Body of pancreas (tissue), 4 donors: ENCODE data around the gene SAC3D1. TPM values are rescaled to one million over a fixed set of nuclear protein-coding genes. Genes with fewer than 3 reads are reported as not detected.

Experiments
- ATAC-seq: fragments of 150-250 bp; one replicate; pipeline ENCODE4 v1.9.1; 2016
- DNase-seq, 4 donors: peaks; one replicate each; pipeline ENCODE4 v3.0.0-alpha.2; 2019
- H3K27ac ChIP-seq, 4 donors: fragments of 200-600 bp; sonication (generic); 1 replicate in 3 of 4; 2 replicates in 1 of 4; pipeline versions ENCODE4 v1.5.1 to v1.6.1; 2016 to 2019; ENCODE audit warnings: mild to moderate bottlenecking in 1 of 4, mixed read lengths in 1 of 4, moderate library complexity in 1 of 4
- H3K27me3 ChIP-seq, 2 donors: fragments of 200-600 bp; sonication (generic); one replicate each; pipeline ENCODE4 v1.6.0; 2016; ENCODE audit warnings: mild to moderate bottlenecking in 1 of 2
- H3K36me3 ChIP-seq, 2 donors: fragments of 200-600 bp; sonication (generic); replicated peaks in 1 of 2; 2 replicates each; pipeline ENCODE4 v1.5.1; 2016; ENCODE audit warnings: low read depth in 2 of 2; ENCODE audit not compliant: insufficient read depth in 1 of 2
- H3K4me1 ChIP-seq: fragments of 200-600 bp; sonication (generic); one replicate; pipeline ENCODE4 v1.6.0; 2016
- H3K4me3 ChIP-seq, 2 donors: fragments of 200-600 bp; sonication (generic); 1 replicate in 1 of 2; 2 replicates in 1 of 2; pipeline ENCODE4 v1.5.1; 2016 to 2019
- H3K9me3 ChIP-seq, 3 donors: fragments of 200-600 bp; sonication (generic); 1 replicate in 2 of 3; 2 replicates in 1 of 3; pipeline ENCODE4 v1.5.1; 2016
- POLR2A ChIP-seq, 3 donors: fragments of 450-650 bp; IDR thresholded peaks; one replicate each; pipeline ENCODE4 v1.6.1; 2016; ENCODE audit warnings: antibody characterized with exemption in 3 of 3, mild to moderate bottlenecking in 2 of 3
- WGBS, 2 donors: methylation state at CpG; one replicate each; pipeline ENCODE4 v1.1.5; 2017; 5-methylcytosine and 5-hydroxymethylcytosine counted together
- intact Hi-C: fragments of 100-400 bp; cut with DNase I; formaldehyde crosslinking; loops from one replicate; pipeline ENCODE4 v1.15.1; 2023
- total RNA-seq, 2 donors: library from RNA; depleted of rRNA; stranded (reverse); fragments of >200 nt; gene quantifications; one replicate each; pipeline ENCODE4 v1.1.0, GENCODE V29; 2016
- TF ChIP-seq, protein P1 (sequence below), 7 experiments: fragments of 450-650 bp in 4 of 7; fragments of 200-600 bp in 3 of 7; sonication (generic) in 3 of 7; IDR thresholded peaks; one replicate each; pipeline ENCODE4 v1.5.1; 2016 to 2019; ENCODE audit warnings: antibody characterized with exemption in 7 of 7

SAC3D1 gene
- total RNA-seq, 2 donors from 2014 or later = 5.4 to 30.3 TPM

DNA sequence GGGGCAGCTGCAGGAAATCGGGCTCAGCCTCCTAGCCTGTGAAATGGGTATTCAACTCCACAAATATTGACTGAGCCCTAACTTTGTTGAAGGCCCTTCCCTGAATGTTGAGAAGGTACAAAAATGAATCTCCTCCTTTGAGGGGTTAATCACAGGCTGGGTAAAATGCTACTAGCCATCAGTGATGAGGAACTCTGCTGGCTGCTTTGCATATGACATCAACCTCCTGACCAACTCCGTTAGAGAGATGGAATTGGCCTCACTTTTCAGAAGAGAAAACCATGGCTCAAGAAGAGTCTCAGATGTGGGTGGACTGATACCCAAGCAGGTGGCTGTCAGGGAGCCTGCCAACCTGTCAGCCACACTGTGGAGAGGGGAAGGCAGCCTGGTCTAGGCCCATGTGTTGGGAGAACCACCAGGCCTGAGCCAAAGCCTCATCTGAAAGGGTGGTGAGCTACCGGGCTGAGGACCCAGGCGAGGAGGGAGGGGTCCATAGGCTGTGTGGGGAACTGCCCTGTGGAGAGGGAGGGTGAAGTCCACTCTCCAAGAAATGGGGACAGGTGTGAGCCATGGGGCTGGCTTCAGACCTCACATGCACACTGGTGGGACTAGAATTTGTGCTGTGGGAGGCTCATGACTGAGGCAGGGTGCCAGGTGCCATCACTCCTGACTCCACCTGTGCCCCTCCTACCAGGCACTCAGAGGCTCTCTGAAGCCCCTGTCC, 31.1 kb downstream of the SAC3D1 start:
- intact Hi-C loops = no loop called here
- no peak for DNase-seq
- Histone ChIP-seq H3K27me3 (no peaks in the 10 kb centered on the region), H3K4me3 (no peak overlapping the region), H3K27ac (no peak overlapping the region), H3K36me3 (no peaks in the 10 kb centered on the region), H3K4me1 (no peaks in the 10 kb centered on the region), H3K9me3 (no peaks in the 10 kb centered on the region)
- ATAC-seq = no peak
- no peak for TF ChIP-seq POLR2A (IDR thresholded peaks at IDR 0.05)
- TF ChIP-seq, protein P1, sequence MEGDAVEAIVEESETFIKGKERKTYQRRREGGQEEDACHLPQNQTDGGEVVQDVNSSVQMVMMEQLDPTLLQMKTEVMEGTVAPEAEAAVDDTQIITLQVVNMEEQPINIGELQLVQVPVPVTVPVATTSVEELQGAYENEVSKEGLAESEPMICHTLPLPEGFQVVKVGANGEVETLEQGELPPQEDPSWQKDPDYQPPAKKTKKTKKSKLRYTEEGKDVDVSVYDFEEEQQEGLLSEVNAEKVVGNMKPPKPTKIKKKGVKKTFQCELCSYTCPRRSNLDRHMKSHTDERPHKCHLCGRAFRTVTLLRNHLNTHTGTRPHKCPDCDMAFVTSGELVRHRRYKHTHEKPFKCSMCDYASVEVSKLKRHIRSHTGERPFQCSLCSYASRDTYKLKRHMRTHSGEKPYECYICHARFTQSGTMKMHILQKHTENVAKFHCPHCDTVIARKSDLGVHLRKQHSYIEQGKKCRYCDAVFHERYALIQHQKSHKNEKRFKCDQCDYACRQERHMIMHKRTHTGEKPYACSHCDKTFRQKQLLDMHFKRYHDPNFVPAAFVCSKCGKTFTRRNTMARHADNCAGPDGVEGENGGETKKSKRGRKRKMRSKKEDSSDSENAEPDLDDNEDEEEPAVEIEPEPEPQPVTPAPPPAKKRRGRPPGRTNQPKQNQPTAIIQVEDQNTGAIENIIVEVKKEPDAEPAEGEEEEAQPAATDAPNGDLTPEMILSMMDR (IDR thresholded peaks at IDR 0.05) = no peak
- 38 to 52% methylated on average over 2 to 4 of the region's 4 CpGs for WGBS, 2 donors

DNA sequence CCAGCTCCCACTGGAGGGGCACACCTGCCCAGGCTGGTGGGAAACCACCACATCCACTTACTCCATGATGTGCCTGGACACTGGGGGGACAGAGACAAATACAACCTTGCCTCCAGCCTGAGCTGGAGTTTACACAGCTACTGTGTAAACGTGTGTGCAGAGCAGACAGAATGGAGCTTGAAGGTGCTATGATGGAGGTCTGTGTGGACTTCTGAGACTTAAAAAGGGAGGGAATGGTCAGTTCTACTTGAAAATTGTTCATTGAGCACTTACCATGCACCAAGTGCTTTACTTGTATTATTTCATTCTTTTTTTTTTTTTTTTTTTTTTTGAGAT, 31.6 kb downstream of the SAC3D1 start:
- Histone ChIP-seq H3K36me3 (no peaks in the 10 kb centered on the region), H3K4me1 (no peaks in the 10 kb centered on the region), H3K27ac (no peak overlapping the region), H3K27me3 (no peaks in the 10 kb centered on the region), H3K9me3 (no peaks in the 10 kb centered on the region), H3K4me3 (no peak overlapping the region)
- TF ChIP-seq POLR2A (IDR thresholded peaks at IDR 0.05) = no peak
- TF ChIP-seq, protein P1 (IDR thresholded peaks at IDR 0.05) = no peak
- intact Hi-C loops = no loop called here
- ATAC-seq (no peak), DNase-seq (no peak)
- WGBS, 2 donors = 11 to 32% methylated on average over 1 of the region's 1 CpG

DNA sequence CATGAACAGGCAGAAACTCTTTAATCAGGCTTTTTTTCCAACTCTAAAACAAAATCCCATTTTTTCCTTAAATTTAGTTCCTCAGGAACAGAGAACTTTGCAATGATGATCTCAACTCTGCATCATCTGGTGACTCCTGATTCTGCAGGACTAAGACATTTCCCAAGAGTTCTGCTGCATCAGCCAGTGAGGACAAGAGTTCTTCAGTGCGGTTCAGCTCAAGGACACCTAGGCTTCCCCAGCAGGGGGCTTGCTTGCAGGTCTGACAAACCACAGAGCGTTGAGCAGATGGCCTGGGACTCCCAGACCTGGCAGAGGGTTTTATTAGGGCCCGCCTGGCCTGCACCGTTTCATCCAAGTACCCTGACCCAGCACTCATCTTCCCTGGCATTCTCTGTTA, 36.4 kb downstream of the SAC3D1 start:
- H3K9me3 ChIP-seq = no peaks in the 10 kb centered on the region
- DNase-seq = no peak
- peaks cover 5% of the 10 kb centered on the region for H3K4me1 ChIP-seq
- no peak overlapping the region for H3K4me3 ChIP-seq
- ATAC-seq = no peak
- no peaks in the 10 kb centered on the region for H3K36me3 ChIP-seq
- H3K27me3 ChIP-seq = no peaks in the 10 kb centered on the region
- no peak for TF ChIP-seq POLR2A (IDR thresholded peaks at IDR 0.05)
- TF ChIP-seq, protein P1 (IDR thresholded peaks at IDR 0.05) = no peak
- intact Hi-C loops = no loop called here
- WGBS, 2 donors = 69 to 77% methylated on average over 4 of the region's 4 CpGs
- no peak overlapping the region for H3K27ac ChIP-seq

DNA sequence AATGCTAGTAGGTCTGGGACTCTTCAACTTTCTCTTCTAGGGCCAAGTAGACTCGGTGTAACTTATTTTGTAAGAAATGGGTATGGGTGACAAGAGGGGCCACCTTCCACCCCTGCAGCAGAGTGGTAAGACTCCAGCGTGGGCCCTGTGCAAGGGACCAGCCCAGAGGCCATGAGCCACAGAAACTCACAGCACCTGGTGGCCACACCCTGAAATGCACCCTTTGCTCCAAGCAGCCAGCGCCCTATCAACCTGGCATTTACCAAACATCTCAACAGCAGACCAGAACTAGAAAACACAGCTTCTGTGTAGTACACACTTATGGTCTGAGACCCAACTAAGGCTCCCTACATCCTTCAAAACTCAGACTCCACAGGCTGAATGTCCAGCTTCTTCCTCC, 37.1 kb downstream of the SAC3D1 start:
- DNase-seq (peak; percentile 71 to 84 (median 76)), ATAC-seq (peak; percentile 93)
- no peaks in the 10 kb centered on the region for H3K9me3 ChIP-seq
- 39% methylated on average over 3 of the region's 3 CpGs for WGBS, 2 donors
- H3K4me3 ChIP-seq = no peak overlapping the region
- no peak overlapping the region for H3K27ac ChIP-seq
- no peaks in the 10 kb centered on the region for H3K27me3 ChIP-seq
- intact Hi-C loops = no loop called here
- peaks cover 5% of the 10 kb centered on the region for H3K4me1 ChIP-seq
- TF ChIP-seq, protein P1 (IDR thresholded peaks at IDR 0.05) = peak; percentile 64 to 82 (median 74)
- TF ChIP-seq POLR2A (IDR thresholded peaks at IDR 0.05) = no peak
- H3K36me3 ChIP-seq = no peaks in the 10 kb centered on the region

DNA sequence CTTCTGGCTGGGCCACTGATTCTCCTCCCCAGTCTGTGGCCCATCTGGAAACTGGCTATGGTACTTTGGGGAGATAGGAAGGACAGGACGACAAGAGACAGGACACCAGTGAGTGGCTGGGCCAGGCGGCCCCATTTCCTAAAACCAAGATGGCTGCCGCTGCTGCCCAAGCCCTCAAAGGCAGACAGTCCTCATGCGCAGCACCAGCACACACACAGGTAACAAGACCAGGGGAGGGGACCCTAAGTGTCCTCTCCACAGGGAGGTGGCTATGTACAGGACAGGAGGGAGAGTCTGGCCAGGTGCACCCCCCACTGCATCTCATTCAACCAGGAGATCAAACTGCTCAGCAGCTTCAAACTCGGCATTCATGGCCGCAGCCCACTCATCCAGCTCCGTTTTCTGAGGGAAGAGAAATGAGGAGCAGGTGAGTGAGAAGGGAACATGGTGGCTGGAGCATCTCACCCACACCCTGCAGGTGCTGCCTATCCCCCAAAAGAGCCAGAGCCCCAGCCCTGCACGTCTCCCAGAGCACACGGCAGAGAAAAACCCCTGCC, 37.9 kb downstream of the SAC3D1 start:
- 82 to 88% methylated on average over 9 of the region's 9 CpGs for WGBS, 2 donors
- Histone ChIP-seq H3K27me3 (no peaks in the 10 kb centered on the region), H3K4me3 (no peak overlapping the region), H3K4me1 (peaks cover 9% of the 10 kb centered on the region), H3K9me3 (no peaks in the 10 kb centered on the region), H3K27ac (no peak overlapping the region), H3K36me3 (no peaks in the 10 kb centered on the region)
- no peak for ATAC-seq
- TF ChIP-seq, protein P1 (IDR thresholded peaks at IDR 0.05) = no peak
- TF ChIP-seq POLR2A (IDR thresholded peaks at IDR 0.05) = no peak
- intact Hi-C loops = no loop called here
- DNase-seq = no peak
